Tibial artery (tissue), 4 donors: ENCODE measurements around the gene FRYL.
"Not testable (repeated sequence)": the region's sequence is repeated elsewhere in the genome, so short reads cannot be mapped to it uniquely, and the experiment has no call there.

Experiments used
- DNase-seq, 2 donors: peaks; one replicate each; pipeline ENCODE4 v3.0.0-alpha.2; 2019
- H3K27ac ChIP-seq, 2 donors: fragments of 200-600 bp; sonication (generic) in 1 of 2; 1 replicate in 1 of 2; 2 replicates in 1 of 2; pipeline ENCODE4 v1.5.1; 2018 to 2019; ENCODE audit warnings: mild to moderate bottlenecking in 1 of 2
- H3K27me3 ChIP-seq, 2 donors: fragments of 200-600 bp; sonication (generic) in 1 of 2; one replicate each; pipeline versions ENCODE4 v1.5.1 to v1.6.0; 2016 to 2019
- H3K36me3 ChIP-seq, 3 donors: fragments of 200-600 bp; sonication (generic) in 2 of 3; one replicate each; pipeline ENCODE4 v1.5.1; 2016 to 2019; ENCODE audit warnings: mild to moderate bottlenecking in 2 of 3
- H3K4me1 ChIP-seq, 4 donors: fragments of 200-600 bp; sonication (generic) in 2 of 4; 1 replicate in 3 of 4; 2 replicates in 1 of 4; pipeline ENCODE4 v1.5.1; 2016 to 2019
- H3K4me3 ChIP-seq, 2 donors: fragments of 200-600 bp; sonication (generic) in 1 of 2; 1 replicate in 1 of 2; 2 replicates in 1 of 2; pipeline ENCODE4 v1.5.1; 2018 to 2019; ENCODE audit warnings: mild to moderate bottlenecking in 2 of 2
- H3K9me3 ChIP-seq, 3 donors: fragments of 200-600 bp; sonication (generic) in 1 of 3; one replicate each; pipeline ENCODE4 v1.5.1; 2016 to 2019
- CTCF ChIP-seq, 2 experiments: fragments of 200-600 bp in 1 of 2; fragments of 450-650 bp in 1 of 2; IDR thresholded peaks; one replicate each; pipeline ENCODE4 v1.5.1; 2017 to 2019; ENCODE audit warnings: antibody characterized with exemption in 2 of 2, mild to moderate bottlenecking in 1 of 2, moderate library complexity in 1 of 2
- intact Hi-C: fragments of 100-400 bp; cut with DNase I; formaldehyde crosslinking; loops from one replicate; pipeline ENCODE4 v1.15.0; 2023; ENCODE audit warnings: low total_unique reads

The FRYL gene

GRCh38 chr4:48752246-48752645, 27.8 kb downstream of the FRYL start:
- H3K36me3 ChIP-seq = no peaks in the 10 kb centered on the region
- no peaks in the 10 kb centered on the region for H3K9me3 ChIP-seq
- no peak for DNase-seq
- no peak overlapping the region for H3K4me3 ChIP-seq
- H3K4me1 ChIP-seq = peaks cover 0 to 54% (median 10%) of the 10 kb centered on the region in 4 donors
- H3K27me3 ChIP-seq = no peaks in the 10 kb centered on the region
- intact Hi-C loops = no loop called here
- TF ChIP-seq CTCF (IDR thresholded peaks at IDR 0.05) = no peak
- no peak overlapping the region for H3K27ac ChIP-seq

- Histone ChIP-seq H3K36me3 (no peaks in the 10 kb centered on the region), H3K9me3 (no peaks in the 10 kb centered on the region), H3K4me3 (no peak overlapping the region), H3K27ac (no peak overlapping the region), H3K27me3 (no peaks in the 10 kb centered on the region), H3K4me1 (peaks cover 0 to 53% (median 13%) of the 10 kb centered on the region in 4 donors)
- intact Hi-C loops = no loop called here
- TF ChIP-seq CTCF (IDR thresholded peaks at IDR 0.05) = no peak
- DNase-seq = no peak
These were observed 31.0 kb downstream of the FRYL start for GRCh38 chr4:48748949-48749596.

GRCh38 chr4:48746608-48747362, 33.3 kb downstream of the FRYL start:
- peaks cover 0 to 47% (median 8%) of the 10 kb centered on the region in 4 donors for H3K4me1 ChIP-seq

GRCh38 chr4:48745223-48745622, 34.9 kb downstream of the FRYL start:
- intact Hi-C loops, DNase-seq, H3K27ac ChIP-seq, H3K9me3 ChIP-seq, H3K36me3 ChIP-seq, H3K27me3 ChIP-seq, H3K4me3 ChIP-seq: not testable (repeated sequence)
- H3K4me1 ChIP-seq = peaks cover 0 to 41% (median 8%) of the 10 kb centered on the region in 4 donors

More at GRCh38 chr4:48746608-48747362, 33.3 kb downstream of the FRYL start:
- Histone ChIP-seq H3K27me3 (no peaks in the 10 kb centered on the region), H3K9me3 (no peaks in the 10 kb centered on the region), H3K4me3 (no peak overlapping the region), H3K27ac (no peak overlapping the region), H3K36me3 (no peaks in the 10 kb centered on the region)
- no peak for TF ChIP-seq CTCF (IDR thresholded peaks at IDR 0.05)
- intact Hi-C loops = no loop called here
- no peak for DNase-seq

GRCh38 chr4:48742412-48742811, 37.7 kb downstream of the FRYL start:
- Histone ChIP-seq H3K36me3 (no peaks in the 10 kb centered on the region), H3K27ac (no peak overlapping the region), H3K4me3 (no peak overlapping the region), H3K9me3 (no peaks in the 10 kb centered on the region), H3K27me3 (no peaks in the 10 kb centered on the region), H3K4me1 (peaks cover 0 to 35% (median 3%) of the 10 kb centered on the region in 4 donors)
- TF ChIP-seq CTCF (IDR thresholded peaks at IDR 0.05) = no peak
- intact Hi-C loops = no loop called here
- no peak for DNase-seq

- intact Hi-C loops = no loop called here
- no peaks in the 10 kb centered on the region for H3K27me3 ChIP-seq
- no peak for DNase-seq
These were observed 40.5 kb downstream of the FRYL start for GRCh38 chr4:48739560-48740019.

More at GRCh38 chr4:48739560-48740019, 40.5 kb downstream of the FRYL start:
- peaks cover 0 to 25% (median 0%) of the 10 kb centered on the region in 4 donors for H3K4me1 ChIP-seq
- H3K27ac ChIP-seq = no peak overlapping the region
- no peaks in the 10 kb centered on the region for H3K9me3 ChIP-seq
- no peak for TF ChIP-seq CTCF (IDR thresholded peaks at IDR 0.05)
- no peak overlapping the region for H3K4me3 ChIP-seq
- H3K36me3 ChIP-seq = no peaks in the 10 kb centered on the region
